A549 (cell line): Measurements from ENCODE around the gene SLC35F4.

ENCODE experiments used
- HOXA7 ChIP-seq: fragments of 250-450 bp; sonication (Bioruptor Pico); IDR thresholded peaks from 2 replicates; pipeline ENCODE4 v1.5.0; 2020; ENCODE audit warnings: mild to moderate bottlenecking, moderate library complexity
- TF ChIP-seq, protein P1 (sequence below): fragments of >200 bp; sonication (Bioruptor Twin); formaldehyde crosslinking; IDR thresholded peaks from 3 replicates; pipeline ENCODE4 v1.5.1; 2016

DNA sequence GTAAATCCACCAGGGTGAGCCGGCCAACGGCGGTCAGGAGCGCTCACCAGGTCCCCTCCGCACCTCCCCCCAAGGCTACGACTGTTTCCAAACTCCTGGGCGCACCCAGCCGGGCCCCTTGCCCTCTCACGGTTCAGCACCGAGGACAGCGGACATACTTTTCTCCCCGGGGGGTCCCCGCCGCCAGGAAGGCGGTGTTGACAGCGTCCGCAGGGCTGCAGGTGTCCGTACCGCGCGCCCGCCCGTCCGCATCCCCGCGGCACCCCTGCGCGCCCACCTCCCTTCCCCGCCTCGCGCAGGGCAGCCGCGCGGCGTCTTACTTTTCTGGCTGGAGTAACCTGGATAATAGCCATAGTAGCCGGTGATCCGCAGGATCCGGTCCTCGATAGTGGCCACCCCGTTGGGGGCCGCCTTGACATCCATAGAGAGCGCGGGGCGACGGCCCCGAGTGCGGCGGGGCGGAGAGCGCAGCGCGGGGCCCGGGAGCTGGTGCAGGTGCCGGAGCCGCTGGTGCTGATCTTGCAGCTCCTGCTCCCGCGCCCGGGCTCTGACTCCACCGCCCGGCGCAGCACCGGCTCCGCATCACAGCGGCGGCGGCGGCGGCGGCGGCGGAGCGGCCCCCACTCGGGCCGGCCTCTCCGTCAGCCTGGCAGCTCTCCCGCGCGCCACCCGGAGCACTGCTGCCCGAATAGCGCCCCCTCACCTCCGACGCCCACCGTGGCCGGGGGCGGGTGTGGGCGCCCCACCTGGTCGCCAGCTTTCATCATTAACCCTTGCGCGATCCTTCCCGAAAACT is at the start of gene SLC35F4:
- TF ChIP-seq, protein P1, sequence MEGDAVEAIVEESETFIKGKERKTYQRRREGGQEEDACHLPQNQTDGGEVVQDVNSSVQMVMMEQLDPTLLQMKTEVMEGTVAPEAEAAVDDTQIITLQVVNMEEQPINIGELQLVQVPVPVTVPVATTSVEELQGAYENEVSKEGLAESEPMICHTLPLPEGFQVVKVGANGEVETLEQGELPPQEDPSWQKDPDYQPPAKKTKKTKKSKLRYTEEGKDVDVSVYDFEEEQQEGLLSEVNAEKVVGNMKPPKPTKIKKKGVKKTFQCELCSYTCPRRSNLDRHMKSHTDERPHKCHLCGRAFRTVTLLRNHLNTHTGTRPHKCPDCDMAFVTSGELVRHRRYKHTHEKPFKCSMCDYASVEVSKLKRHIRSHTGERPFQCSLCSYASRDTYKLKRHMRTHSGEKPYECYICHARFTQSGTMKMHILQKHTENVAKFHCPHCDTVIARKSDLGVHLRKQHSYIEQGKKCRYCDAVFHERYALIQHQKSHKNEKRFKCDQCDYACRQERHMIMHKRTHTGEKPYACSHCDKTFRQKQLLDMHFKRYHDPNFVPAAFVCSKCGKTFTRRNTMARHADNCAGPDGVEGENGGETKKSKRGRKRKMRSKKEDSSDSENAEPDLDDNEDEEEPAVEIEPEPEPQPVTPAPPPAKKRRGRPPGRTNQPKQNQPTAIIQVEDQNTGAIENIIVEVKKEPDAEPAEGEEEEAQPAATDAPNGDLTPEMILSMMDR: no peak
- no peak for TF ChIP-seq HOXA7 (CRISPR knock-in tag)
